IMR-90 (cell line): ENCODE measurements around the gene MTMR2. TPM values are rescaled to one million over a fixed set of nuclear protein-coding genes. Genes with fewer than 3 reads are reported as not detected.

Source experiments
- ATAC-seq: fragments of 200-7000 bp; cut with Tn5 transposase; 2 replicates; pipeline ENCODE4 v1.9.1; 2020; ENCODE audit warnings: low read depth, mild to moderate bottlenecking, moderate library complexity
- BruUV-seq: library from RNA; stranded (reverse); fragments of 400-500 nt; replicated peaks from 2 replicates; lab custom pipeline; 2021; lab: Mats Ljungman, UMichigan
- CTCF ChIA-PET: fragments of 300-600 bp; formaldehyde crosslinking; extraction: SDS; loops from one replicate; lab custom pipeline; 2021; ENCODE audit warnings: antibody characterized with exemption; lab: Yijun Ruan, JAX
- POLR2A ChIA-PET: fragments of 300-600 bp; sonication (Branson Sonifier 250); formaldehyde crosslinking; loops from one replicate; lab custom pipeline; 2022; ENCODE audit warnings: antibody characterized with exemption; ENCODE audit not compliant: unreplicated experiment; lab: Charles Lee
- DNase-seq: peaks from one replicate; pipeline ENCODE4 v3.0.0; 2013
- H2AFZ ChIP-seq: replicated peaks from 2 replicates; pipeline ENCODE3; 2013; ENCODE audit warnings: low read length, mild to moderate bottlenecking; ENCODE audit not compliant: poor library complexity
- H2AK5ac ChIP-seq: 2 replicates; pipeline ENCODE4 v1.6.1; 2013; ENCODE audit warnings: low read depth, low read length, inconsistent platforms
- H2AK9ac ChIP-seq: replicated peaks from 2 replicates; pipeline ENCODE3; 2013; ENCODE audit warnings: mild to moderate bottlenecking, low read depth, low read length, moderate library complexity; ENCODE audit not compliant: poor library complexity
- H2BK120ac ChIP-seq: 2 replicates; pipeline ENCODE4 v1.6.1; 2013; ENCODE audit warnings: low read depth, low read length, inconsistent platforms
- H2BK15ac ChIP-seq: 3 replicates; pipeline ENCODE4 v1.6.1; 2013; ENCODE audit warnings: low read depth, low read length, inconsistent platforms
- H2BK20ac ChIP-seq: 2 replicates; pipeline ENCODE4 v1.6.1; 2013; ENCODE audit warnings: low read depth, mild to moderate bottlenecking, inconsistent platforms, low read length, moderate library complexity
- H2BK5ac ChIP-seq: 2 replicates; pipeline ENCODE4 v1.6.1; 2013; ENCODE audit warnings: mild to moderate bottlenecking, low read depth, low read length, inconsistent platforms; ENCODE audit not compliant: poor library complexity, severe bottlenecking
- H3K14ac ChIP-seq: replicated peaks from 2 replicates; pipeline ENCODE4 v1.6.1; 2013; ENCODE audit warnings: low read depth, low read length, inconsistent platforms
- H3K18ac ChIP-seq: 2 replicates; pipeline ENCODE4 v1.6.1; 2013; ENCODE audit warnings: low read depth, low read length, control low read depth
- H3K23ac ChIP-seq: 2 replicates; pipeline ENCODE4 v1.6.1; 2013; ENCODE audit warnings: low read depth, low read length, inconsistent platforms
- H3K27ac ChIP-seq: 2 replicates; pipeline ENCODE4 v1.5.1; 2013; ENCODE audit warnings: mild to moderate bottlenecking, control low read depth, low read length; ENCODE audit not compliant: insufficient read depth
- H3K27me3 ChIP-seq: 2 replicates; pipeline ENCODE4 v1.6.1; 2013; ENCODE audit warnings: low read length; ENCODE audit not compliant: control insufficient read depth, insufficient read depth
- H3K36me3 ChIP-seq: 2 replicates; pipeline ENCODE4 v1.6.1; 2013; ENCODE audit warnings: low read length, mixed read lengths; ENCODE audit not compliant: control insufficient read depth, insufficient read depth
- H3K4ac ChIP-seq: 2 replicates; pipeline ENCODE4 v1.6.1; 2013; ENCODE audit warnings: low read depth, low read length, inconsistent platforms
- H3K4me1 ChIP-seq: 2 replicates; pipeline ENCODE4 v1.6.1; 2013; ENCODE audit warnings: low read length, mixed read lengths; ENCODE audit not compliant: control insufficient read depth, insufficient read depth
- H3K4me2 ChIP-seq: 2 replicates; pipeline ENCODE4 v1.6.1; 2013; ENCODE audit warnings: low read depth, mild to moderate bottlenecking, control low read depth, low read length, moderate library complexity
- H3K4me3 ChIP-seq: 2 replicates; pipeline ENCODE4 v1.5.1; 2013; ENCODE audit warnings: low read depth, mild to moderate bottlenecking, control low read depth, low read length, moderate library complexity; ENCODE audit not compliant: insufficient read depth
- H3K56ac ChIP-seq: 2 replicates; pipeline ENCODE4 v1.6.1; 2013; ENCODE audit warnings: low read length, inconsistent platforms; ENCODE audit not compliant: insufficient read depth; ENCODE audit errors: extremely low read depth
- H3K79me1 ChIP-seq, 2 experiments: 2 replicates each; pipeline ENCODE4 v1.6.1; 2013; ENCODE audit warnings: low read length in 2 of 2, inconsistent platforms in 1 of 2, low read depth in 1 of 2
- H3K9ac ChIP-seq: 2 replicates; pipeline ENCODE4 v1.6.1; 2013; ENCODE audit warnings: low read depth, low read length, control low read depth
- H3K9me1 ChIP-seq: 2 replicates; pipeline ENCODE4 v1.6.1; 2013; ENCODE audit warnings: low read length, inconsistent platforms; ENCODE audit not compliant: insufficient read depth
- H3K9me3 ChIP-seq: 2 replicates; pipeline ENCODE4 v1.6.1; 2013; ENCODE audit warnings: low read length; ENCODE audit not compliant: control insufficient read depth, insufficient read depth
- H4K20me1 ChIP-seq: 2 replicates; pipeline ENCODE4 v1.6.1; 2013; ENCODE audit warnings: low read length, inconsistent platforms; ENCODE audit not compliant: insufficient read depth
- H4K5ac ChIP-seq: 2 replicates; pipeline ENCODE4 v1.6.1; 2013; ENCODE audit warnings: mild to moderate bottlenecking, low read depth, low read length, control low read depth
- H4K8ac ChIP-seq, 2 experiments: 2 replicates each; pipeline ENCODE4 v1.6.1; 2013; ENCODE audit warnings: low read depth in 2 of 2, low read length in 2 of 2, control low read depth in 1 of 2, inconsistent platforms in 1 of 2
- H4K91ac ChIP-seq: 2 replicates; pipeline ENCODE4 v1.6.1; 2013; ENCODE audit warnings: low read depth, low read length, inconsistent platforms; ENCODE audit not compliant: insufficient read depth
- BHLHE40 ChIP-seq: fragments of 150-350 bp; IDR thresholded peaks from 2 replicates; pipeline ENCODE4 v1.6.1; 2016; ENCODE audit warnings: mild to moderate bottlenecking, low read depth, low read length
- CEBPB ChIP-seq: IDR thresholded peaks from 2 replicates; pipeline ENCODE4 v1.6.1; 2012; ENCODE audit warnings: low read depth, low read length, improper control_type of control experiment
- MAZ ChIP-seq: IDR thresholded peaks from 2 replicates; pipeline ENCODE4 v1.6.1; 2012; ENCODE audit warnings: low read depth, mild to moderate bottlenecking, low read length, improper control_type of control experiment, moderate library complexity, borderline replicate concordance
- POLR2A ChIP-seq: IDR thresholded peaks from 2 replicates; pipeline ENCODE4 v1.6.1; 2012; ENCODE audit warnings: mild to moderate bottlenecking, low read depth, low read length
- RAD21 ChIP-seq: IDR thresholded peaks from 2 replicates; pipeline ENCODE4 v1.6.1; 2012; ENCODE audit warnings: low read length, improper control_type of control experiment
- WGBS, 2 experiments: methylation state at CpG; one replicate each; pipeline versions ENCODE4 v1.1.5 to v1.1.7; 2013; ENCODE audit warnings: missing lambda C conversion rate in 2 of 2; ENCODE audit not compliant: insufficient read length in 1 of 2; ENCODE audit errors: extremely low coverage in 2 of 2; 5-methylcytosine and 5-hydroxymethylcytosine counted together
- dilution Hi-C: fragments of 300-500 bp; cut with HindIII; formaldehyde crosslinking; loops from one replicate; pipeline ENCODE4 v1.14.3; 2018; ENCODE audit warnings: low sequenced_read_pairs; ENCODE audit not compliant: unreplicated experiment
- in situ Hi-C: fragments of 300-500 bp; cut with MboI; formaldehyde crosslinking; loops from 3 replicates; pipeline ENCODE4 v1.14.3; 2019; ENCODE audit warnings: low sequenced_read_pairs, inconsistent platforms, mixed read lengths
- intact Hi-C: fragments of 100-400 bp; cut with micrococcal nuclease; formaldehyde crosslinking; loops from 2 replicates; pipeline ENCODE4 v1.10.0; 2022
- polyA plus RNA-seq, 3 experiments: library from polyadenylated mRNA; depleted of rRNA; stranded (reverse); fragments of >200 nt; gene quantifications; 2 replicates each; pipeline ENCODE4 v1.2.3, GENCODE V29; 2012; ENCODE audit warnings: low replicate concordance in 1 of 3
- total RNA-seq: library from RNA; depleted of rRNA; stranded (reverse); fragments of >200 nt; gene quantifications from 2 replicates; pipeline ENCODE4 v1.2.3, GENCODE V29; 2012
- TF ChIP-seq, protein P1 (sequence below): fragments of 150-350 bp; IDR thresholded peaks from 2 replicates; pipeline ENCODE4 v1.6.1; 2017; ENCODE audit warnings: mild to moderate bottlenecking, antibody characterized with exemption, low read length, low read depth

Gene MTMR2
- total and polyA plus RNA-seq, 2 of the 4 experiments (the other 2 are of a cell fraction): 16.6 to 30.6 TPM

DNA sequence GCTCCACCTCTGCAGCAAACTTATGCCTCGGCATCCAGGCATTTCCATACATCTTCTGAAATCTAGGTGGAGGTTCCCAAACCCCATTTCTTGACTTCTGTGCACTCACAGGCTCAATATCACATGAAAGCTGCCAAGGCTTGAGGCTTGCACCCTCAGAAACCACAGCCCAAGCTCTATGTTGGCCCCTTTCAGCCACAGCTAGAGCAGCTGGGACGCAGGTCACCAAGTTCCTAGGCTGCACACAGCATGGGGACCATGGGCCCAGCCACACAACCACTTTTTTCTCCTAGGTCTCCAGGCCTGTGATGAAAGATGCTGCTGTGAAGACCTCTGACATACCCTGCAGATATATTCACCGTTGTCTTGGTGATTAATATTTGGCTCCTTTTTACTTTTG lies 24.7 kb upstream of the MTMR2 start:
- in situ Hi-C loops: no loop called here
- no peak for ATAC-seq
- H4K91ac ChIP-seq: no peak overlapping the region
- no peak overlapping the region for H2BK120ac ChIP-seq
- H3K27ac ChIP-seq: no peak overlapping the region
- no peaks in the 10 kb centered on the region for H4K20me1 ChIP-seq
- no peaks in the 10 kb centered on the region for H3K36me3 ChIP-seq
- H3K14ac ChIP-seq: no peak overlapping the region
- intact Hi-C loops: no loop called here
- H4K5ac ChIP-seq: no peak overlapping the region
- no peak overlapping the region for H2BK15ac ChIP-seq
- H4K8ac ChIP-seq: no peak overlapping the region
- no peak overlapping the region for H2AK5ac ChIP-seq
- H3K9ac ChIP-seq: no peak overlapping the region
- no peak overlapping the region for H2BK20ac ChIP-seq
- no peaks in the 10 kb centered on the region for H3K9me1 ChIP-seq
- POLR2A ChIA-PET: no interaction called here
- H2AFZ ChIP-seq: no peak overlapping the region
- H2AK9ac ChIP-seq: no peak overlapping the region
- no peak overlapping the region for H3K18ac ChIP-seq
- TF ChIP-seq CEBPB (no peak), RAD21 (no peak), POLR2A (no peak), BHLHE40 (no peak), MAZ (no peak)
- TF ChIP-seq, protein P1, sequence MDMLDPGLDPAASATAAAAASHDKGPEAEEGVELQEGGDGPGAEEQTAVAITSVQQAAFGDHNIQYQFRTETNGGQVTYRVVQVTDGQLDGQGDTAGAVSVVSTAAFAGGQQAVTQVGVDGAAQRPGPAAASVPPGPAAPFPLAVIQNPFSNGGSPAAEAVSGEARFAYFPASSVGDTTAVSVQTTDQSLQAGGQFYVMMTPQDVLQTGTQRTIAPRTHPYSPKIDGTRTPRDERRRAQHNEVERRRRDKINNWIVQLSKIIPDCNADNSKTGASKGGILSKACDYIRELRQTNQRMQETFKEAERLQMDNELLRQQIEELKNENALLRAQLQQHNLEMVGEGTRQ: no peak
- no peak overlapping the region for H3K4ac ChIP-seq
- no peak overlapping the region for H3K4me3 ChIP-seq
- CTCF ChIA-PET: no interaction called here
- no peaks in the 10 kb centered on the region for H3K27me3 ChIP-seq
- H3K9me3 ChIP-seq: peaks cover 9% of the 10 kb centered on the region
- no peaks in the 10 kb centered on the region for H3K79me1 ChIP-seq
- H3K23ac ChIP-seq: no peak overlapping the region
- H2BK5ac ChIP-seq: no peak overlapping the region
- BruUV-seq: no TSS peak
- no peaks in the 10 kb centered on the region for H3K4me1 ChIP-seq
- DNase-seq: no peak
- dilution Hi-C loops: no loop called here
- no peak overlapping the region for H3K4me2 ChIP-seq
- H3K56ac ChIP-seq: no peak overlapping the region
- 88% methylated on average over 1 of the region's 3 CpGs; no CpG with 5 or more reads in 1 of the 2 experiments for WGBS, 2 experiments
